Measurements from ENCODE around the gene CNGB1. TPM values are rescaled to one million over a fixed set of nuclear protein-coding genes. Genes with fewer than 3 reads are reported as not detected.

Gene CNGB1
- total RNA-seq, 4 donors from 2014 or later: not detected

- TF ChIP-seq CTCF (IDR thresholded peaks at IDR 0.05; ENCODE audit: low read depth): no peak
Observed at GRCh38 chr16:57938484-57938883, 32.4 kb downstream of the CNGB1 start.

GRCh38 chr16:57937861-57938260 lies 33.1 kb downstream of the CNGB1 start:
- no peak for TF ChIP-seq CTCF (IDR thresholded peaks at IDR 0.05; ENCODE audit: low read depth)

- TF ChIP-seq CTCF (IDR thresholded peaks at IDR 0.05; ENCODE audit: low read depth): no peak
Observed at GRCh38 chr16:57935904-57936303, 35.0 kb downstream of the CNGB1 start.

GRCh38 chr16:57930533-57930932 lies 40.4 kb downstream of the CNGB1 start:
- TF ChIP-seq CTCF (IDR thresholded peaks at IDR 0.05; ENCODE audit: low read depth): no peak

GRCh38 chr16:57929250-57929649 lies 41.7 kb downstream of the CNGB1 start:
- no peak for TF ChIP-seq CTCF (IDR thresholded peaks at IDR 0.05; ENCODE audit: low read depth)

GRCh38 chr16:57926041-57926440 lies 44.9 kb downstream of the CNGB1 start:
- no peak for TF ChIP-seq CTCF (IDR thresholded peaks at IDR 0.05; ENCODE audit: low read depth)

GRCh38 chr16:57925310-57925709 lies 45.6 kb downstream of the CNGB1 start:
- no peak for TF ChIP-seq CTCF (IDR thresholded peaks at IDR 0.05; ENCODE audit: low read depth)
